SU-DHL-6 (cell line): ENCODE measurements around the gene DIS3L2.
"Not testable (repeated sequence)": the region's sequence is repeated elsewhere in the genome, so short reads cannot be mapped to it uniquely, and the experiment has no call there.

ENCODE experiments used
- H2AFZ ChIP-seq: fragments of 200-600 bp; sonication (generic); 2 replicates; pipeline ENCODE4 v1.6.1; 2014; ENCODE audit warnings: low read depth, mild to moderate bottlenecking, moderate library complexity, mixed read lengths, antibody characterized with exemption, low read length; ENCODE audit not compliant: severe bottlenecking
- H3F3A ChIP-seq: fragments of 200-600 bp; shearing (Covaris generic); 2 replicates; pipeline ENCODE4 v1.6.0; 2016; ENCODE audit warnings: antibody characterized with exemption, mild to moderate bottlenecking; ENCODE audit not compliant: insufficient read depth
- H3K27ac ChIP-seq: fragments of 200-600 bp; sonication (generic); 2 replicates; pipeline ENCODE4 v1.5.1; 2016; ENCODE audit warnings: low read depth, mild to moderate bottlenecking, low read length, moderate library complexity, mixed read lengths
- H3K27me3 ChIP-seq: fragments of 200-600 bp; sonication (generic), shearing (Covaris generic); 2 replicates; pipeline ENCODE4 v1.6.0; 2014; ENCODE audit warnings: mild to moderate bottlenecking, low read length
- H3K36me3 ChIP-seq: fragments of 200-600 bp; sonication (generic); 2 replicates; pipeline ENCODE4 v1.6.1; 2014; ENCODE audit warnings: mild to moderate bottlenecking, low read length, mixed read lengths
- H3K4me2 ChIP-seq: fragments of 300-600, 200-600 bp; shearing (Covaris generic), sonication (generic); 2 replicates; pipeline ENCODE4 v1.6.0; 2014; ENCODE audit warnings: low read length, low read depth, mild to moderate bottlenecking; ENCODE audit not compliant: poor library complexity, severe bottlenecking
- H3K4me3 ChIP-seq: fragments of 200-600 bp; sonication (generic); 2 replicates; pipeline ENCODE4 v1.5.1; 2014; ENCODE audit warnings: antibody characterized with exemption, low read length, mild to moderate bottlenecking, mixed read lengths; ENCODE audit not compliant: insufficient read depth, poor library complexity, severe bottlenecking
- H3K79me2 ChIP-seq: fragments of 200-600 bp; sonication (generic); 2 replicates; pipeline ENCODE4 v1.6.1; 2014; ENCODE audit warnings: mild to moderate bottlenecking, low read length, moderate library complexity; ENCODE audit not compliant: insufficient read depth
- H3K9ac ChIP-seq: fragments of 200-600 bp; sonication (generic); 2 replicates; pipeline ENCODE4 v1.7.0; 2014; ENCODE audit warnings: mild to moderate bottlenecking, low read length
- H3K9me2 ChIP-seq: fragments of 200-600 bp; sonication (generic); replicated peaks from 2 replicates; pipeline ENCODE4 v1.6.1; 2014; ENCODE audit warnings: low read length; ENCODE audit not compliant: insufficient read depth
- H3K9me3 ChIP-seq: fragments of 200-600 bp; sonication (generic); 2 replicates; pipeline ENCODE4 v1.6.1; 2014; ENCODE audit warnings: low read length, mixed read lengths; ENCODE audit not compliant: insufficient read depth
- H4K20me1 ChIP-seq: fragments of 200-600 bp; sonication (generic); 2 replicates; pipeline ENCODE4 v1.6.1; 2014; ENCODE audit warnings: low read depth, mild to moderate bottlenecking, antibody characterized with exemption, low read length, moderate library complexity, mixed read lengths
- EZH2phosphoT487 ChIP-seq: fragments of 200-600 bp; sonication (generic), shearing (Covaris generic); conservative IDR thresholded peaks from 2 replicates; pipeline ENCODE4 v1.6.1; 2018; ENCODE audit warnings: mild to moderate bottlenecking, antibody characterized with exemption, low read length, moderate library complexity, mixed read lengths
- TF ChIP-seq, protein P1 (sequence below): fragments of 200-600 bp; sonication (generic); IDR thresholded peaks from one replicate; pipeline ENCODE4 v1.5.1; 2017; ENCODE audit warnings: antibody characterized with exemption, mild to moderate bottlenecking, low read length, moderate library complexity; ENCODE audit not compliant: insufficient read depth, poor library complexity, severe bottlenecking

The DIS3L2 gene

GRCh38 chr2:232111551-232111950 is 150.0 kb downstream of the DIS3L2 start:
- Histone ChIP-seq H3K4me3 (no peak overlapping the region), H3K79me2 (no peaks in the 10 kb centered on the region), H3K9me2 (no peaks in the 10 kb centered on the region), H3K36me3 (no peaks in the 10 kb centered on the region), H3K9me3 (no peaks in the 10 kb centered on the region), H3F3A (no peaks in the 10 kb centered on the region), H3K27ac (no peak overlapping the region), H3K4me2 (no peak overlapping the region), H4K20me1 (no peaks in the 10 kb centered on the region), H2AFZ (no peak overlapping the region), H3K9ac (no peak overlapping the region), H3K27me3 (no peaks in the 10 kb centered on the region)
- TF ChIP-seq EZH2phosphoT487: no peak
- TF ChIP-seq, protein P1, sequence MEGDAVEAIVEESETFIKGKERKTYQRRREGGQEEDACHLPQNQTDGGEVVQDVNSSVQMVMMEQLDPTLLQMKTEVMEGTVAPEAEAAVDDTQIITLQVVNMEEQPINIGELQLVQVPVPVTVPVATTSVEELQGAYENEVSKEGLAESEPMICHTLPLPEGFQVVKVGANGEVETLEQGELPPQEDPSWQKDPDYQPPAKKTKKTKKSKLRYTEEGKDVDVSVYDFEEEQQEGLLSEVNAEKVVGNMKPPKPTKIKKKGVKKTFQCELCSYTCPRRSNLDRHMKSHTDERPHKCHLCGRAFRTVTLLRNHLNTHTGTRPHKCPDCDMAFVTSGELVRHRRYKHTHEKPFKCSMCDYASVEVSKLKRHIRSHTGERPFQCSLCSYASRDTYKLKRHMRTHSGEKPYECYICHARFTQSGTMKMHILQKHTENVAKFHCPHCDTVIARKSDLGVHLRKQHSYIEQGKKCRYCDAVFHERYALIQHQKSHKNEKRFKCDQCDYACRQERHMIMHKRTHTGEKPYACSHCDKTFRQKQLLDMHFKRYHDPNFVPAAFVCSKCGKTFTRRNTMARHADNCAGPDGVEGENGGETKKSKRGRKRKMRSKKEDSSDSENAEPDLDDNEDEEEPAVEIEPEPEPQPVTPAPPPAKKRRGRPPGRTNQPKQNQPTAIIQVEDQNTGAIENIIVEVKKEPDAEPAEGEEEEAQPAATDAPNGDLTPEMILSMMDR: no peak

DNA sequence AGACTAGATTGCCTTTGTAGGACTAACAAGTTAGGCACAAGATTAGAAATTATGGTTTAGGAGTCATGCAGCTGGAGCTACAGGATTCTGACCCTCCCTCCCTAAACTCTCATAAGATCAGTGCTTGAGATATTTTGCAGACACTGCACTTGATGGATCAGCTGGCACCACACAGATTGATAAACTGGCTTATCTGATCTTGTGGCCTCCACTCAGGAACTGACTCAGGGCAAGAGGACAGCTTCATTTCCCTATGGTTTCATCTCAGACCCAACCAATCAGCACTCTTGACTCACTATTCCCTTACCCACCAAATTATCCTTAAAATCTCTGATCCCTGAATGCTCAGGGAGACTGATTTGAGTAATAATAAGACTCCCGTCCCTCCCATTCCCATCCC is 152.3 kb downstream of the DIS3L2 start:
- H3K9ac ChIP-seq: no peak overlapping the region
- H4K20me1 ChIP-seq: no peaks in the 10 kb centered on the region
- H3K4me2 ChIP-seq: no peak overlapping the region
- no peak overlapping the region for H2AFZ ChIP-seq
- H3K4me3 ChIP-seq: no peak overlapping the region
- no peaks in the 10 kb centered on the region for H3K9me3 ChIP-seq
- H3K27me3 ChIP-seq: no peaks in the 10 kb centered on the region
- no peak for TF ChIP-seq EZH2phosphoT487
- TF ChIP-seq, protein P1: no peak
- H3F3A ChIP-seq: no peaks in the 10 kb centered on the region
- H3K36me3 ChIP-seq: no peaks in the 10 kb centered on the region
- H3K27ac ChIP-seq: no peak overlapping the region
- H3K9me2 ChIP-seq: no peaks in the 10 kb centered on the region
- no peaks in the 10 kb centered on the region for H3K79me2 ChIP-seq

GRCh38 chr2:232115728-232116361 is 154.3 kb downstream of the DIS3L2 start:
- not testable (repeated sequence) for H3K36me3 ChIP-seq, H3K79me2 ChIP-seq, H3K4me2 ChIP-seq, H3K9me3 ChIP-seq, H3K4me3 ChIP-seq, H3K9ac ChIP-seq, H2AFZ ChIP-seq, H3F3A ChIP-seq, H3K27me3 ChIP-seq, H3K27ac ChIP-seq, H4K20me1 ChIP-seq, H3K9me2 ChIP-seq

DNA sequence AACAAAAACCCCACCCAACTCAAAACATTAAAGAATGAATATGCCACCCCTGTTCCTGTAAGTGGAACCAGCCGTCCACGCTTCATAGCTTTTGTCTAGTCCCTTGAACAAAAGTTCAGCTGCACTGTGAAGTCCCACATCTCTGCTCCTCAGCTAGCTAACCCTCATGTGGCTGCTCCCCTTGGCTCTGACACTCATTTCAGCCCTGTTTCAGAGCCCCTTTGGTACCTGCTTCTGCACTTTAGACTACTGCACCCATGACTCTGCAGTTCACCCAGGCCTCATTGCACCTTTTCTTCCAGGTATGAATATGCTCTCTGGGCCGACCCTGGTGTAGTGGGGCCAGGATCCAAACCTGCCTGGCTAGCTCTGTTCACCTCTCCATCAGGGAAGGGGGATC is 155.3 kb downstream of the DIS3L2 start:
- no peaks in the 10 kb centered on the region for H3K36me3 ChIP-seq
- H3K79me2 ChIP-seq: no peaks in the 10 kb centered on the region
- no peak overlapping the region for H3K4me3 ChIP-seq
- no peak overlapping the region for H3K27ac ChIP-seq
- H4K20me1 ChIP-seq: no peaks in the 10 kb centered on the region; the same call in 1 of the 2 replicates
- no peaks in the 10 kb centered on the region for H3K9me3 ChIP-seq
- no peaks in the 10 kb centered on the region for H3K9me2 ChIP-seq
- H3K4me2 ChIP-seq: no peak overlapping the region
- TF ChIP-seq, protein P1: no peak
- no peaks in the 10 kb centered on the region for H3F3A ChIP-seq
- H3K9ac ChIP-seq: no peak overlapping the region
- H2AFZ ChIP-seq: no peak overlapping the region
- H3K27me3 ChIP-seq: no peaks in the 10 kb centered on the region
